SK-N-SH treated with all-trans-retinoic acid at 6 μM for 48 hours (cell line): ENCODE results near the gene LAMC1.

Experiments
- ATAC-seq: fragments of 200-7000 bp; cut with Tn5 transposase; 3 replicates; pipeline ENCODE4 v1.9.1; 2020; ENCODE audit warnings: mild to moderate bottlenecking, moderate library complexity
- ARNTL ChIP-seq: fragments of 450-650 bp; formaldehyde crosslinking; IDR thresholded peaks from 2 replicates; pipeline ENCODE4 v1.5.0; 2020; ENCODE audit warnings: low read depth, mild to moderate bottlenecking, moderate library complexity, borderline replicate concordance
- CREB5 ChIP-seq: fragments of 250-450 bp; sonication (Bioruptor Pico); IDR thresholded peaks from 2 replicates; pipeline ENCODE4 v1.5.1; 2020; ENCODE audit warnings: low read depth, mild to moderate bottlenecking, moderate library complexity
- CSRNP3 ChIP-seq: fragments of 250-450 bp; sonication (Bioruptor Pico); IDR thresholded peaks from 2 replicates; pipeline ENCODE4 v1.5.1; 2021; ENCODE audit warnings: mild to moderate bottlenecking, moderate library complexity
- ESRRG ChIP-seq: fragments of 250-450 bp; sonication (Bioruptor Pico); IDR thresholded peaks from 2 replicates; pipeline ENCODE4 v1.6.1; 2021; ENCODE audit warnings: mild to moderate bottlenecking
- GLIS3 ChIP-seq: fragments of 250-450 bp; sonication (Bioruptor Pico); IDR thresholded peaks from 2 replicates; pipeline ENCODE4 v1.5.0; 2020; ENCODE audit warnings: mild to moderate bottlenecking, moderate library complexity
- OSR1 ChIP-seq: fragments of 250-450 bp; sonication (Bioruptor Pico); IDR thresholded peaks from 2 replicates; pipeline ENCODE4 v1.8.0; 2022; ENCODE audit warnings: moderate library complexity, mild to moderate bottlenecking, inconsistent platforms
- PATZ1 ChIP-seq: fragments of 250-450 bp; sonication (Bioruptor Pico); IDR thresholded peaks from 2 replicates; pipeline ENCODE4 v1.8.0; 2020; ENCODE audit warnings: mild to moderate bottlenecking, moderate library complexity, borderline replicate concordance
- POU6F1 ChIP-seq: fragments of 250-450 bp; sonication (Bioruptor Pico); IDR thresholded peaks from 2 replicates; pipeline ENCODE4 v1.8.0; 2021; ENCODE audit warnings: low read depth, mild to moderate bottlenecking, moderate library complexity, borderline replicate concordance
- PPARA ChIP-seq: fragments of 250-450 bp; sonication (Bioruptor Pico); IDR thresholded peaks from 2 replicates; pipeline ENCODE4 v1.5.0; 2020; ENCODE audit warnings: mild to moderate bottlenecking, borderline replicate concordance
- SNAI2 ChIP-seq: fragments of 250-450 bp; sonication (Bioruptor Pico); IDR thresholded peaks from 2 replicates; pipeline ENCODE4 v1.5.0; 2020; ENCODE audit warnings: mild to moderate bottlenecking, moderate library complexity
- TCF4 ChIP-seq: fragments of 250-450 bp; sonication (Bioruptor Pico); IDR thresholded peaks from 2 replicates; pipeline ENCODE4 v1.8.0; 2021; ENCODE audit warnings: mild to moderate bottlenecking, moderate library complexity, borderline replicate concordance
- TOX ChIP-seq: fragments of 250-450 bp; sonication (Bioruptor Pico); IDR thresholded peaks from 2 replicates; pipeline ENCODE4 v1.8.0; 2021; ENCODE audit warnings: mild to moderate bottlenecking, moderate library complexity, borderline replicate concordance
- TSHZ2 ChIP-seq: fragments of 250-450 bp; sonication (Bioruptor Pico); IDR thresholded peaks from 2 replicates; pipeline ENCODE4 v1.5.0; 2020; ENCODE audit warnings: mild to moderate bottlenecking, moderate library complexity
- ZFP3 ChIP-seq: fragments of 250-450 bp; sonication (Bioruptor Pico); IDR thresholded peaks from 2 replicates; pipeline ENCODE4 v1.5.0; 2020; ENCODE audit warnings: mild to moderate bottlenecking, moderate library complexity
- ZFP30 ChIP-seq: fragments of 450-650 bp; formaldehyde crosslinking; IDR thresholded peaks from 2 replicates; pipeline ENCODE4 v1.5.0; 2022; ENCODE audit warnings: mild to moderate bottlenecking, moderate library complexity
- ZNF565 ChIP-seq: fragments of 450-650 bp; formaldehyde crosslinking; conservative IDR thresholded peaks from 2 replicates; pipeline ENCODE4 v1.5.0; 2020; ENCODE audit warnings: low read depth, mild to moderate bottlenecking, moderate library complexity
- ZNF8 ChIP-seq: fragments of 450-650 bp; formaldehyde crosslinking; IDR thresholded peaks from 2 replicates; pipeline ENCODE4 v1.5.0; 2020; ENCODE audit warnings: mild to moderate bottlenecking, moderate library complexity

The LAMC1 gene

GRCh38 chr1:183178545-183178944 is 155.3 kb downstream of the LAMC1 start:
- no peak for ATAC-seq
- TF ChIP-seq TSHZ2 (CRISPR knock-in tag) (no peak), ESRRG (CRISPR knock-in tag) (no peak), TOX (CRISPR knock-in tag) (no peak), CREB5 (CRISPR knock-in tag) (no peak), OSR1 (CRISPR knock-in tag) (no peak)

- no peak for ATAC-seq
- TF ChIP-seq ARNTL (CRISPR knock-in tag) (no peak), ZNF8 (no peak), ZFP30 (no peak), TOX (CRISPR knock-in tag) (no peak), CSRNP3 (CRISPR knock-in tag) (no peak), POU6F1 (CRISPR knock-in tag) (no peak), GLIS3 (CRISPR knock-in tag) (no peak), TCF4 (CRISPR knock-in tag) (no peak), OSR1 (CRISPR knock-in tag) (no peak), ESRRG (CRISPR knock-in tag) (no peak)
These were observed 155.8 kb downstream of the LAMC1 start for GRCh38 chr1:183179033-183179432.

- ATAC-seq, result peak; percentile 94
- TF ChIP-seq SNAI2 (CRISPR knock-in tag), result no peak
- TF ChIP-seq TSHZ2 (CRISPR knock-in tag), result no peak
- TF ChIP-seq PPARA (CRISPR knock-in tag), result no peak
- no peak for TF ChIP-seq ARNTL (CRISPR knock-in tag)
- no peak for TF ChIP-seq CSRNP3 (CRISPR knock-in tag)
- TF ChIP-seq ZNF8, result no peak
- TF ChIP-seq PATZ1 (CRISPR knock-in tag), result no peak
- TF ChIP-seq GLIS3 (CRISPR knock-in tag), result no peak
- no peak for TF ChIP-seq ZFP3 (CRISPR knock-in tag)
- no peak for TF ChIP-seq ZNF565 (CRISPR knock-in tag)
These were observed 157.0 kb downstream of the LAMC1 start for GRCh38 chr1:183180218-183180617.
